Ramos (cell line): Measurements from ENCODE around the gene TRAF6.

Source experiments
- in situ Hi-C: fragments of 300-500 bp; cut with MboI; formaldehyde crosslinking; loops from one replicate; pipeline ENCODE4 v1.14.3; 2022; ENCODE audit warnings: low sequenced_read_pairs; ENCODE audit not compliant: unreplicated experiment

The TRAF6 gene

GRCh38 chr11:36463781-36464180 lies 46.3 kb downstream of the TRAF6 start:
- in situ Hi-C loops = loop anchor here (10.0 kb wide), 1 partner anchor 159 kb away; no protein-coding TSS in a partner anchor

DNA sequence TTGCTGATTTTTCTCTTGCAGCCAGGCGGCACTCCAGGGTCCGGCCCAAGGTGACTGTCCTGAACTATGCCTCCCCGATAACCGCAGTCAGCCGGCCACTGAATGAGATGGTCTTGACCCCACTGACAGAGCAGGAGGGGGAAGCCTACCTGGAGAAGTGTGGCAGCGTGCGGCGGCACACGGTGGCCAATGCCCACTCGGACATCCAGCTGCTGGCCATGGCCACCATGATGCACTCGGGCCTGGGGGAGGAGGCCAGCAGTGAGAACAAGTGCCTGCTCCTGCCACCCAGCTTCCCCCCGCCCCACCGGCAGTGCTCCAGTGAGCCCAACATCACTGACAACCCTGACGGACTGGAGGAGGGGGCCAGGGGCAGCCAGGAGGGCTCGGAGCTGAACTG lies 47.8 kb downstream of the TRAF6 start:
- in situ Hi-C loops = loop anchor here (10.0 kb wide), 1 partner anchor 158 kb away; no protein-coding TSS in a partner anchor

- in situ Hi-C loops = loop anchor here (10.0 kb wide), 1 partner anchor 155 kb away; no protein-coding TSS in a partner anchor
These were observed 49.9 kb downstream of the TRAF6 start for GRCh38 chr11:36460220-36460619.

- in situ Hi-C loops = no loop called here
These were observed 51.0 kb downstream of the TRAF6 start for GRCh38 chr11:36459046-36459445.

GRCh38 chr11:36458129-36458915 lies 51.8 kb downstream of the TRAF6 start:
- in situ Hi-C loops = no loop called here

DNA sequence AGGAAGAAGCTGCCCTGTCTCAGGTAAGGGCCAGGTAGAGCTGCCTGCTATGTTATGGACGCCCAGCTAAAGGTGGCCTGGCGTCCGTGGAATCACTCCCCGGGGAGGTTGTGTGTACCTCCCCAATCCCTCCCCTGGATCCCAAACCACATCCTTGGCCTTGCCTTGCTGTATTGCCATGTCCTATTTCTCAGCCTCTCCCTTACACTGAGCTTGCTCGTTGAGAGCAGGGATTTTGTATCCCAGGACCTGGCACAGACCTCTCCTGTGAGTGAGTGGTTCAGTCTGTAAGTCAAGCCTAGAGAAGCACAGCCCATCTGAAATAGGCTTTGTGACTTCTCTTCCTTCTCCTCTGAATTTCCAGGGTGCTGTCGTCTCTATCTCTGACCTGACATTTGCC lies 53.9 kb downstream of the TRAF6 start:
- in situ Hi-C loops = no loop called here

DNA sequence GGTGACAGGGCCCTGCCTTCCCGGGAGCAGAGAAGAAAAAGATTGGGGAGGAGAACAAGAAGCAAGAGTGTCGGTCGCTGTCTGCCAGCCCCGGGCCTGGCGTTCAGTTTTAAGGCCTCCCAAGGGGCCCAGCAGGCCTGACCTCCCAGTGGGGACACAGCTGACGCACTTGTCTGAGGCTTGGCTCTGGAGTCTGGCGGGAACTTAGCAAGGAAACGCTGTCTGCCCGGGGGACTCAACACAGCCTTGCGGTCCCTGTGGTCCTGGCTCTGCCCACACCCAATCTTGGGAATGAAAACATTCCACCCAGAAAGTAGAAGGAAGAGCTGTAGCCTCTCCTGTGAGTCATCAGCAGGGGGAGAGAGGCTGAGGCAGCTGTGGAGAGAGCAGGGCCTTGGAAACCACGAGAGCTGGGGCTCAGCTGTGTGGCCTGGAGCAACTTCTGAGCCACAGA lies 54.4 kb downstream of the TRAF6 start:
- in situ Hi-C loops = no loop called here

DNA sequence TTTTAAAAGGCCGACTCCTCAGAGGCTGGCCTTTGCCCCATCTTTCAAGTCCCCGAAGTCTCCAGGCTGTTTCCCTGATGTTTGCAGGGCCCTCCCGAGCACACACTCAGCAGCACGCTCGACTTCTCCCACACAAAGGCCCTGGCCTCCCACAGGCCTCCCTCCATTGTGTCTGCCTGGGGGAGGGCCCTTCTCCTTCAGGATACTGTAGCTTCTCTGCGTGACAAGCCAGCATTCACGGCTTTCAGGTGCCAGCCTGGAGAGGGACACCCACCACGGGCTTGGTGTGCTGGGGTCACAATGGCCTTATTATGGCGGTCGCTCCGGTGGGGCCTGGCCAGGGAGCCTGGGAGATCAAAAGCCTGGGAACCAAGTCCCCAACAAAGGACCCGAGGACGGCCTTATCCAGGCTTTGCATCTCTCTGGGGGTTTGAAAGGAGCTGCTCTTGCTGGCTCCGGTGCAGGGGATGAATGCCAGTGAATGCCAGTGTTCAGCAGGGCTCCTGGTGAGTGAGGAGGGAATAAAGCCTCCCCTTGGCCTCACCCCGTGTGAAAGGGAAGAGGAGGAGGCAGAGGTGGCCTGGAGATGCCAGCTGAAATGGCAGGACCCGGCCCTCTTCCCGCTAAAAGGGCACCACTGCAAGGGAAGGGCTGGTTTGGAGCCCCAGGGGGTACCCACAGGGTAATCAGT lies 55.0 kb downstream of the TRAF6 start:
- in situ Hi-C loops = no loop called here

DNA sequence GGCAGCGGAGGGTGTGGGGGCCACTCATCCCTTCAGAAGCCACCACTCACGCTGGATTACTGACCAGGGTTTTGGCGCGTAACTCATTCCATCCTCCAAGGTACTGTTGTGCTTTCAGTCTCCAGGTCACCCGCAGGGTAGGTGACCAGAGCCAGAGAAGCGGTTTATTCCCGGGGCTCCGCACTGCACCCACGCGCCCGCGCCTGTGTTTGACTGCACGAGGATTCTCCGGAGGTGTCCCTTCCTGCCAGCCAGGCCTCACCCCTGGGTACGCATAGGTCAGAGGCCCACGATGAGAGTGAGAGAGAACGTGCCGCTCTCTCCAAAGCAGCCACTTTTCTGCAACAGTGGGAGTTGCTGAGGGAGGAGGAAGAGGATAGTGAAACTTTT lies 55.5 kb downstream of the TRAF6 start:
- in situ Hi-C loops = no loop called here

DNA sequence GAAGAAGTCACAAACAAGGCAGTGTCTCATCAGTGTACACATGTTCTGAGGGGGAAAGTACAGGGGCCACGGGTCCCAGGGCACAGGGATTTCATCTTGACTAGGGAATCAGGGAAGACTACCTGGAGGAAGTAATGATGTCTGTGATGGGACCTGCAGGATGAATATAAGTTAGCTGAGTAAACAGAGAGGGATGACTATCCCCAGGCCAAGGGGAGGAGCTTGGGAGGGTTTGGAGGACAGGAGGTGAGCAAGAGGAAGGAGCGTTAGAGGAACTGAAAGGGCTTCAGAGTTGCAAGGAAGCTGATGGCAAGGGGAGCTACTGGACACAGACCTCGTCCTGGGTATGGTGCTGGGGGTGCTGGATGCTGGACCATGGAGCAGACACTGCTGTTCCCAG lies 56.4 kb downstream of the TRAF6 start:
- in situ Hi-C loops = no loop called here

- in situ Hi-C loops = no loop called here
These were observed 57.1 kb downstream of the TRAF6 start for GRCh38 chr11:36452961-36453360.

DNA sequence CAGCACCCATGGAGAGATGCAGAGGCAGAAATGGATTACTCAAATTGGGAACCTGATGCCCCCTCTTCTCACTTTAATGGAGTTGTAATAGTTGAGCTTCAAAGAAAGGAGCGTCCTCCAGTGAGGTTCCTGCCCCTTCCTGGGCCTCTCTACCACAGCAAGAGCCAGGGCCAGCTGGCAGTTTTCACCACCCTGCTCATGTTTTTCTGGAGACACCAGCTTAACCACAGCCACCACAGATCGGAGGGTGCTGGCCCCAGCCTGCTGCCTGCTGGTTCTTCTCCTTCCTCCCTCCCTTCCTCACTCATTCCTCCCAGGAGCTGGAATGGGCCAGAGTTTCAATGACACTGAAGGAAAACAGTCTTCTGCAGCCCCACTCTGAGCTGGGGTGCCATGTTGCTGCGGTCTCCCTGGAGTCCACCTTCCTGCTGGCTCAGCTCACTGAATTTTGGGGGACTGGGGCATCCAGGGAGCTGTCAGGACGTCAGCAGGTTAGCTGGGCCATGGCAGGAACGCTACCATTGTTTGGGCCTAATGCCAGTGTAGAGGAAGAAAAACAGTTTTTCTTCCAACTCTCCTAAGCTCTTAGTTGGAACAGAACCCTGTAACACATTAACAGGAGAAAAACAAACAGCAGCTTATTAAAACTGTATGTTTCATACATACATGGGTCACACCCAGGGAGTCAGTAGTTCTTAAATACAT lies 57.7 kb downstream of the TRAF6 start:
- in situ Hi-C loops = no loop called here

GRCh38 chr11:36451681-36452080 lies 58.4 kb downstream of the TRAF6 start:
- in situ Hi-C loops = no loop called here

- in situ Hi-C loops = no loop called here
These were observed 59.0 kb downstream of the TRAF6 start for GRCh38 chr11:36451045-36451444.

GRCh38 chr11:36450110-36450572 lies 59.9 kb downstream of the TRAF6 start:
- in situ Hi-C loops = no loop called here

GRCh38 chr11:36449561-36450096 lies 60.4 kb downstream of the TRAF6 start:
- in situ Hi-C loops = no loop called here

- in situ Hi-C loops = no loop called here
These were observed 62.1 kb downstream of the TRAF6 start for GRCh38 chr11:36447947-36448346.

DNA sequence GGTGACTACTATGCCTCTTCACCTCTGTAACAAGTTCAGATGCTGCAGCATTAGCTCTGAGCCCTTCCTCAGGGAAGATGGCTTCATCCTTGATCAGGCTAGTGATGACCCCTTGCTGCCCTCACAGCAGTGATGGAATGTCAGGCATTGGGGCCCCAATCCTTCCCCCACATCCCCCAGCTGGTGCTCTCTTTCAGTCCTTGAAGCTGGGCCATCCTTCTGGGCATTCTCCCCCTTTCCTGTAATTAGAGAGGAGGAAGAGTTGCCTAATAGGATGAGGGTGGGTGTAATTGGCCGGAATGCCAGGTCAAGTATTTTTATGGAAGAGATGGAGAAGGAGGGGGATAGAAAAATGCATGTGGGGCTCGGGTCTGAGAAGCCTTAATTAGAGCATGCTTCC lies 62.6 kb downstream of the TRAF6 start:
- in situ Hi-C loops = no loop called here

DNA sequence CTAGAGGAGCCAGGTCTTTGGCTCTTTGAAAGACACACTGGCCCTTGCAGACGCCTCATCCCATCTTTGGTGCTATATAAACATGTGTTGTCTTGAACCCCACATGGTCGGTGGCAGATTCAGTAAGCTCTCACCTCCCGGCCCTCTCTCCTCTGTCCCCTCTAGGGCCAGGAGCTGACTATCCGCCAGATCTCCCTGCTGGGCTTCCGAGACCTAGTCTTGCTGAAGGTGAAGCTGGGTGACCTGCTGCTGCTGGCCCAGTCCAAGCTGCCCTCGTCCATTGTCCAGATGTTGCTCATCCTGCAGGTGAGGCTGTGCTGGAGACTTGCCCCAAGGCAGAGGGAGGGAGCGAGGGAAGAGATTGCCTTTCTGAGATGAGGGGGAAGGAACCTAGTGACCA lies 63.9 kb downstream of the TRAF6 start:
- in situ Hi-C loops = no loop called here

- in situ Hi-C loops = no loop called here
These were observed 66.4 kb downstream of the TRAF6 start for GRCh38 chr11:36443661-36444060.
